ENCODE measurements around the gene NOVA1.

DNA sequence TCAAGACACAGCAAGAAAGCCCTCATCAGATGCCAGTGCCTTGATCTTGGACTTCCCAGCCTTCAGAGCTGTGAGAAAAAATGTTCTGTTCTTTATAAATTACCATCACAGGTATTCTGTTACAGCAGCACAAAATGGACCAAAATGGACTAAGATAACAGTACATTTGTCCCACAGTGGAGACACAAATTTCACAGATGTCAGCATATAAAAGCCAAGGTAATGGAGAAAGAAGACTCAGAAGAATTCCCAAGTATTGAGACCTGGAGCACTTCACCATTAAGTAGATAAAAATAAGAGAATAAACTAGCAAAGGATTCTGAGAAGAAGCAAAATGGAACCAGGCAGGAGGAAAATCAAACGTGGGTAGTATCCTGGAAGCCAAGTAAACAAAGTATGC, 131.0 kb downstream of the NOVA1 start:
- TF ChIP-seq, protein P1, sequence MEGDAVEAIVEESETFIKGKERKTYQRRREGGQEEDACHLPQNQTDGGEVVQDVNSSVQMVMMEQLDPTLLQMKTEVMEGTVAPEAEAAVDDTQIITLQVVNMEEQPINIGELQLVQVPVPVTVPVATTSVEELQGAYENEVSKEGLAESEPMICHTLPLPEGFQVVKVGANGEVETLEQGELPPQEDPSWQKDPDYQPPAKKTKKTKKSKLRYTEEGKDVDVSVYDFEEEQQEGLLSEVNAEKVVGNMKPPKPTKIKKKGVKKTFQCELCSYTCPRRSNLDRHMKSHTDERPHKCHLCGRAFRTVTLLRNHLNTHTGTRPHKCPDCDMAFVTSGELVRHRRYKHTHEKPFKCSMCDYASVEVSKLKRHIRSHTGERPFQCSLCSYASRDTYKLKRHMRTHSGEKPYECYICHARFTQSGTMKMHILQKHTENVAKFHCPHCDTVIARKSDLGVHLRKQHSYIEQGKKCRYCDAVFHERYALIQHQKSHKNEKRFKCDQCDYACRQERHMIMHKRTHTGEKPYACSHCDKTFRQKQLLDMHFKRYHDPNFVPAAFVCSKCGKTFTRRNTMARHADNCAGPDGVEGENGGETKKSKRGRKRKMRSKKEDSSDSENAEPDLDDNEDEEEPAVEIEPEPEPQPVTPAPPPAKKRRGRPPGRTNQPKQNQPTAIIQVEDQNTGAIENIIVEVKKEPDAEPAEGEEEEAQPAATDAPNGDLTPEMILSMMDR (IDR thresholded peaks at IDR 0.05): no peak
- no peak for TF ChIP-seq EP300 (IDR thresholded peaks at IDR 0.05)

Measured in ovary (tissue), 3 donors.